HUDEP-2 (cell line): ENCODE measurements around the gene SEPTIN3.
"Not testable (repeated sequence)": the region's sequence is repeated elsewhere in the genome, so short reads cannot be mapped to it uniquely, and the experiment has no call there.

ENCODE experiments used
- DNase-seq, 76 experiments: peaks; one replicate each; lab custom pipeline; 2025; ENCODE audit not compliant: unreplicated experiment in 76 of 76; lab: John Stamatoyannopoulos, UW

The SEPTIN3 gene

GRCh38 chr22:41939981-41940831, 29.0 kb upstream of the SEPTIN3 start:
- peak in 7 of 76 experiments; percentile 9 to 58 (median 47) for DNase-seq

DNA sequence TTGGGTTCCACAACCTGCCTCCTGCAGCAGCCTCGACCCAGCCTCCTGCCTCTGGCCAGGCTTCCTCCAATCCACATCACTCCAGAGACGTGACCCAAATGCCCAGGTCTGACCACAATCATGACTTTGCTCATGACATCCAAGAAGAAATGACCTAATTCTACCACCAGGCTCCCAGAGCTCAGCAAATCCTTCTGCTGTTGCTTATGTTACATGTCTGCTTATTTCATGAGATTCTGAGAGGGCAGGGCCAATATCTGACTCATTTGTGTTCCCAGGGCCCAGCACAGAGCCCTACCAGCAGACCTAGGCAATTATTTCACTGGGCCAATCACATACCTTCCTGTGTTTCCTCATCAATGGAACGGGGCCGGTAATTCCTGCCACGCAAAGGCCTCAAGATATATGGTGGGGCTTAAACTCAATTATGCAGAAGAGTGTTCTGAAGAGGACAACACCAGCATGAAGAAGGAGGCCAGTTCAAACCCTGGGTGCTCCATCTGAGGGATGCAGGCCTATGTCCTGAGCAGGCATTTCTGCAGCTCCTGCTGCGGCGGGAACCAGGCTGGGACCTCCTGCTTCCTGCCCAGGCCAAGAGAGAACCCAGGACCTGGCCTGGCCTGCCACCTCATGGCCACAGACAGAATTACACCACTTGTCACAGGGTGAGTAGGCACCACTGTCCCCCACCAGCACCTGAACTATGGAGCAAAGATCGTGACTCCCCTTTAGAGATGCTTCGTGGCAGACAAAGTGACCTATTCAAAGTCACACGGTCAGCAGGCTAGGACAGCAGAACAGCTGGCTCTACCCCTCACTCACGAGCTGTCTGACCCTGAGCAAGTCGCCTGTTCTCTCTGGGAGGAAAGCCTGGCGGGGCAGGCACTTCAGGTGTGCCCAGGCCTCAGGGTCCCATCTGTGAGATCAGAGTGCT, 28.1 kb upstream of the SEPTIN3 start:
- DNase-seq, result peak in 59 of 76 experiments; percentile 10 to 74 (median 49)

DNA sequence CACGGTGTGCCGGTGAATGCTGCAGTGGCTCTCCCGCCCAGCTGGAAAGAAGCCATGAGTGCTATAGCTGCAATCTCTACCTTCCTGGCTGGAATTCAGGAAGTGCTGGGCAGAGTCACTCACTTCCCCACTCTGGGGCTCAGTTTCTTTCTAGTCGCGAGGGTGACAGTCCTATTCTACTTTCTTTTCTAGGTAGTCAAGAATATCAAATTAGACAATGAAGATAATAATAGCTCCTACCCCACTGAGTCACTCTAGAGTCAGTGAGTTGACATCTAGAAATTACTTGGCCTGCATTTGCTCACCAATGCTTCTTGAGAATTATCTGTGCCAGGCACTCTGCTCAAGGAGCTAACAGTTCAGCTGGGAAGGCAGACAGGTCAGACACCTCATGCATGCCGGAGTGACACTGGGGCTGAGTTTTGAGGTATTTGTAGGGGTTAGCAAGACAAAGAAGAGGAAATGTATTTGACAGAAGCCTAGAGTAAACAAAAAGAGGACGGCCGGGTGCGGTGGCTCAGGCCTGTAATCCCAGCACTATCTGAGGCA, 25.5 kb upstream of the SEPTIN3 start:
- DNase-seq, result no peak

GRCh38 chr22:41946629-41947423, 22.4 kb upstream of the SEPTIN3 start, which contains the start of gene CENPM:
TSS of gene CENPM (minus strand) at chr22:41947152. CDS start at chr22:41947076, 76 bp downstream.
- DNase-seq, result peak in 75 of 76 experiments; percentile 26 to 97 (median 91)

DNA sequence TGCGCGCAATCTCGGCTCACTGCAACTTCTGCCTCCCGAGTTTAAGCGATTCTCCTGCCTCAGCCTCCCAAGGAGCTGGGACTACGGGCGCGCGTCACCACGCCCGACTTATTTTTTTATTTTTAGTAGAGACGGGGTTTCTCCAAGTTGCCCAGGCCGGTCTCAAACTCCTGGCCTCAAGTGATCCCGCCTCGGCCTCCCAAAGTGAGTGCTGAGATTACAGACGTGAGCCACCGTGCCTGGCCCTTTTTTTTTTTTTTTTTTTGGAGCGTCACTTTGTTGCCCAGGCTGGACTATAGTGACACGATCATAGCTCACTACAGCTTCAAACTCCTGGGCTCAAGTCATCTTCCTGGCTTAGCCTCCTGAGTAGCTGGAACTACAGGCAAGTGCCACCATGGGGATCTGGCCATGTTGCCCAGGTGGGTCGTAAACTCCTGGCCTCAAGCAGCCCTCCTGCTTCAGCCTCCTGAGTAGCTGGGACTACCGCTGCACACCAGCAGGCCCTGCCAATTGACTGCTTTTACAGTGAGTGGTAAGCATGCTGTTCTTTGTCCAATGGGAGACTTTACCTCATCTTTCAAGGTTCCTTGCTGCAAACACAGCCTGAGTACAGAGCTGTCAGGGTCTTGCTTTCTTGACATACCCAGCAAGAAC, 21.7 kb upstream of the SEPTIN3 start:
- DNase-seq, result no peak

DNA sequence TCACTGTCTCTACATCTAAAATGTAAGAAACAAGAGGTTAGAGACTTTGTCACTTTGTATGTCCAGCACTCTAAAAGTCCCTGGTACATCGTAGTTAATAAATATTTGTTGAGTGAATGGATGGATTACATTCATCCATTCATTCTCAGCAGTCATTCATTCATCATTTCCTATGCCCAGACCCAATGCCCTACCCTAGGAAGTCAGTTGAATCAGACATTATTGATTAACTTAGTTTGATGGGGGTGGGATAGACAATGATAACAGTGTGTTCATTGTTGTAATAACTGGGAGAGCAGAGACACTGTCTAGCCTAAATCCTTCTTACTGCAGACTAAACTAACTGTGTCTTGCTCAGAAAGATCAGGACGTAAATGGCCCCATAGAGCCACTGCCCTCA, 21.1 kb upstream of the SEPTIN3 start:
- no peak for DNase-seq

DNA sequence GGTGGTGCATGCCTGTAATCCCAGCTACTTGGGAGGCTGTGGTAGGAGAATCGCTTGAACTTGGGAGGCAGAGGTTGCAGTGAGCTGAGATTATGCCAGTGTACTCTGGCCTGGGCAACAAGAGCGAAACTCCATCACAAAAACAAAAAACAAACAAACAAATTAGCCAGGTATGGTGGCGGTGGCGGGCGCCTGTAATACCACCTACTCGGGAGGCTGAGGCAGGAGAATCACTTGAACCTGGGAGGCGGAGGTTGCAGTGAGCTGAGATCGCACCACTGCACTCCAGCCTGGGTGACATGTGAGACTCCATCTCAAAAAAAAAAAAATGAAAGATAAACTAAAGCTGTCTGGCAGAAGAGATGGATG, 20.3 kb upstream of the SEPTIN3 start:
- not testable (repeated sequence) for DNase-seq

- no peak for DNase-seq
Measured at GRCh38 chr22:41949297-41949965, 19.8 kb upstream of the SEPTIN3 start.

GRCh38 chr22:41951898-41952474, 17.3 kb upstream of the SEPTIN3 start, which contains the start of gene SMIM45:
TSS of gene SMIM45 (plus strand) at chr22:41952150.
- peak in 2 of 76 experiments; percentile 7 to 26 for DNase-seq

- DNase-seq, result no peak
Measured at GRCh38 chr22:41952713-41953112, 16.5 kb upstream of the SEPTIN3 start.

DNA sequence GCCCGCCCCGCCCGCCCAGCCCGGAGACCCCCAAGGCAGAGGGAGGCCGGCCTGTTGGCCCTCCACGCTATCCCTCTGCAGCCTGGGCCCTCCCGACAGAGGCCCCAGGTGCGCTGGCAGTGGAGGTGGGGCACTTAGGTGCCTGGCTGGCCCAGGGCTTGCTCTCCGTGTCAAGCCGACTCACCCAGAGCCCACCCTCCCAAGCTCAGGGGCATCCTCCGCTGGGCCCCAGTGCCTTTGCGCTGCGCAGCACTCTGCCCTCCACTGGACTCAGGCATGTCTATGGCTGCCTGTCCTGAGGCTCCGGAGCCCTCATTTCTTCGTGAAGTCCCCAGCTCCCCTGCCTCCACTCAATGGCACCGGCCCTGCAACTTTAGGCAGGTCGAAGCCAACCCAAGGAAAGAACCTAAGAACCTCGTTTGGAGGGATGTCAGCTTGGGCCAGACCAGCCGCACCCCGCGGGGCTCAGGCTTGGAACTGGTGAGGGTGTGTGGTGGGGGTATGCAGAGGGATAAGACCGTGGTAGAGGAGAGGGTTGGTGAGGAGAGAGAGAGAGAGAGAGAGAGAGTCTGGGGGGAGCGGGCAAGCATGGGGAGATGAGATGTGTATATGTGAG, 11.2 kb upstream of the SEPTIN3 start:
- DNase-seq, result no peak

GRCh38 chr22:41963453-41964111, 5.7 kb upstream of the SEPTIN3 start:
- DNase-seq, result no peak

DNA sequence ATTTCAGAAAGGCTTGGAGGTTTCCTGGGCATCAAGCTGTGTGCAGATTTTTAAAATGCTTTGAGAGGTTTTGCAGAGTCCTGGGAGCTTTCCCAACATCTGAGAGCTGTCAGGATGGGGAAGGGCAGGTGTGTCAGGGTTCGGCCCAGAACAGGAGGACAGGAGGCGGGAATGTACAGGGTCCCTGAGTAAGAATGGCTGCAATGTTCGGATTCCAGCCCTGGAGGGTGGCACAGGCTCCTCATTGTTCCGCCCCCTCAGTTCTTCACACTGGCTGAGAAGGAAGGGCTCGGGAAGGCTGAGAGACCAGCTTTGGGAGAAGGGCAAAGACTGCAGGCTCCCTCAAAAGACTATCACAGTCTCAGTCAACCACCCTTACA, 5.1 kb upstream of the SEPTIN3 start:
- no peak for DNase-seq

DNA sequence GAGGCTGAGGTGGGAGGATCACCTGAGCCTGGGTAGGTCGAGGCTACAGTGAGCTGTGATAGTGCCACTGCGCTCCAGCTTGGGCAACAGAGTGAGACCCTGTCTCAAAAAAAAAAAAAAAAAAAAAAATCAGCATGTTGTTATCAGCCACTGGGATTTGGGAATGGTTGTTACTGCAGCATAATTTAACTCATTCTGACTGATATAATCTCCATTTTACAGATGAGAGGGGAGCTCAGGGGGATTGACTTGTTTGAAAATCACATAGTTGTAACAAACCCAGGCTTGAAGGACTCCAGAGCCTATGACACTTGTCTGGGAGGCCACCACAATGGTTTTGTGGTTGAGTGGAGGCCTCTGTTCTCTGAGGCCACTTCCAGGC, 3.0 kb upstream of the SEPTIN3 start:
- DNase-seq, result no peak

DNA sequence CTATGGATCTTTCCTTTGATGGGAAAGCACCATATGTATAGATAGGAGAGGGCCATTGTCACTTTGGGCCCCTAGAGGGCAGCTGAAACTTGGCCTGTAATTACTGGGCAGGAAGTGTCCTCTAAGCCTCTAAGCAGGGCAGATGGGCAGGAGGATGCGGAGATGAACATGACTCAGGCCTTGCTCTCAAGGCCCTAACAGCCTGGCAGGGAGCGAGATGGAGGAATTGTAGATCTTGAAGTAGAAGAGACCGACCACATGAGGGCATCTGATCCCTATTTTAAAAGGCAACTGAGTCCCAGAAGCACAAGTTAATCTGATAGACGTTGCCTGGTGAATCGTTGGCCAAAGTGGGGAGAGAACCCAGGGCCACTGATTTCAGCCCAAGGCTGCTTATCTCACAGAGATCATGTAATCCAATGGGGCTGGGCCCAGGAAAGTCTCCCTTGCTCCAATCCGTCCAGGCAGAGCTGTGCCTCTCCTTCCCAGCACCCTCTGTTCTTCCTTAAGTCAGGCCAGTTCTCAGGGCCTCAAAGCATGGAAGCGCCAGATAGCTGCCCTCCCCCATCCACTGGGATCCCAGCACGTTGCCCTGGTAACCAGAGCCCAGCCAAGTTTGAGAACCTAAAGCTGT, 2.5 kb upstream of the SEPTIN3 start:
- DNase-seq, result peak in 54 of 76 experiments; percentile 9 to 75 (median 46)

DNA sequence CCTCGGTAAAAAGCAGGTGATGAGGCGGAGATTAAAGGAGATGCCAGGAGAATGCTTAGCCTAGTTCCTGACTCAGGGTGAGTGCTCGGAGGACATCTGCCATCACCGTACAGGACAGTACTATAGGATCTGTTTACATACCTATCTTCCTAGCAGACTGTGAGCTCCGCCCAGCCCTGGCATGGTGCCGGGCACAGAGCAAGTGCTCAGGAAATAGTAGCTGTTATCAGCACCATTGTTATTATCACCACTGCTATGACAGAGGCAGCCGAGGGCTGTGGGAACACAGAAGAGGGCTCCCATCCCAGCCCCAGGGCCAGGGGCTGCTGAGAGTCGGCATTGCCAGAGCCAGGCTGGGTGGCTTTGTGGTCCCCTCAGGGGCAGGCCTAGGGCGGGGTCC, 642 bp upstream of the SEPTIN3 start:
- DNase-seq, result peak in 75 of 76 experiments; percentile 19 to 91 (median 77)

GRCh38 chr22:41970601-41971000, 1.4 kb downstream of the SEPTIN3 start:
- peak in 46 of 76 experiments; percentile 15 to 70 (median 38) for DNase-seq
